Measurements from ENCODE around the gene GDPD5. TPM values are rescaled to one million over a fixed set of nuclear protein-coding genes. Genes with fewer than 3 reads are reported as not detected.

The GDPD5 gene
- total and polyA plus RNA-seq, 9 of the 15 experiments (the other 6 are each of a cell fraction or from before 2014, with no cell fraction given) = 0.32 to 27.3 (median 8.0) TPM

- peak; percentile 82 for TF ChIP-seq REST (IDR thresholded peaks at IDR 0.05; ENCODE audit: borderline replicate concordance)
- no peak for TF ChIP-seq REST (CRISPR knock-in tag; IDR thresholded peaks at IDR 0.05; ENCODE audit: low read depth)
- peak; percentile 61; the same call in 1 of the 2 replicates for TF ChIP-seq HMBOX1 (IDR thresholded peaks at IDR 0.05)
- TF ChIP-seq ZNF133 (CRISPR knock-in tag; IDR thresholded peaks at IDR 0.05) = no peak
- TF ChIP-seq SMARCA5 (IDR thresholded peaks at IDR 0.05) = 0 out of 2 replicates have a peak, but pooled peaks have one; percentile 49
- 0 out of 2 replicates have a peak, but pooled peaks have one; percentile 36 for TF ChIP-seq GABPB1 (CRISPR knock-in tag; IDR thresholded peaks at IDR 0.05)
- 0 out of 2 replicates have a peak, but pooled peaks have one; percentile 50 for TF ChIP-seq MTA3 (IDR thresholded peaks at IDR 0.05; ENCODE audit: borderline replicate concordance)
- TF ChIP-seq ATF7 (IDR thresholded peaks at IDR 0.05) = 0 out of 2 replicates have a peak, but pooled peaks have one; percentile 24
- no peak for TF ChIP-seq ARID3A (IDR thresholded peaks at IDR 0.05; ENCODE audit: borderline replicate concordance, low read depth, low read length)
- TF ChIP-seq POLR3G (IDR thresholded peaks at IDR 0.05; ENCODE audit: extremely low read depth, insufficient read length, insufficient replicate concordance) = no peak
- peak; percentile 60 for TF ChIP-seq E2F8 (IDR thresholded peaks at IDR 0.05; ENCODE audit: low read depth, partially characterized antibody)
- 0 out of 2 replicates have a peak, but pooled peaks have one; percentile 45 for TF ChIP-seq SMAD4 (CRISPR knock-in tag; conservative IDR thresholded peaks at IDR 0.05)
Measured at GRCh38 chr11:75388386-75389275, 137.1 kb downstream of the GDPD5 start (continued).
